ENCODE results near the gene MROH8. TPM values are rescaled to one million over a fixed set of nuclear protein-coding genes. Genes with fewer than 3 reads are reported as not detected.
"Not testable (repeated sequence)": the region's sequence is repeated elsewhere in the genome, so short reads cannot be mapped to it uniquely, and the experiment has no call there.

Gene MROH8
- polyA plus RNA-seq, 3 donors, result 5.9 to 7.8 (median 7.7) TPM

DNA sequence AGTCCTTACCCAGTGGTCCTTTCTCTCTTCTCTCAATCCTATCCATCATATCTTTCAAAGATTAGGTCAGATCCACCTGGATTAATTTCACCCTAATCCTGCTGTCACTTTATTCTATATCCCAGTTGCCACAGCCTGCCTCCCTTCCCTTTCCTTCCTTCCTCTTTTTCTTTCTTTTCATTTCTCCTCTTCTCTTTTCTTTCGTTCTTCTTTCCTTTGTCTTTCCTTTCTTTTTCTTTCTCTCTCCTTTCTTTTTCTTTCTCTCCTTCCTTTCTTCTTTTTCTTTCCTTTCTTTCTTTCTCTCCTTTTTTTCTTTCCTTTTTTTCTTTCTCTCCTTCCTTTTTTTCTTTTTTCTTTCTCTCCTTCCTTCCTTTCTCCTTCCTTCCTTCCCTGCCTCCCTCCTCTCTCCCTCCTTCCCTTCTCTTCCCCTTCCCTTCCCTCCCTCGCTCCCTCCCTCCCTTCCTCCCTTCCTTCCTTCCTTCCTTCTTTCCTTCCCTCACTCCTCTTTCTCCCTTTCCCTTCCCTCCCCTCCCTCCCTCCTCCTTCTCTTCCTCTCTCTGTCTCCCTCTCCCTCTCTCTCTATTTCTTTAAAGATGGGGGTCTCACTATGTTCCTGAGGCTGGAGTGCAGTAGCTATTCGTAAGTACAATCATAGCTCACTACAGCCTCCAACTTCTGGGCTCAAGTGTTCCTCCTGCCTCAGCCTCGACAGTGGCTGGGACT, 15.4 kb downstream of the MROH8 start:
- no peak for DNase-seq (ENCODE audit: extremely low read depth in 1 of 11, low read depth in 9 of 11, low spot score in 4 of 11)

DNA sequence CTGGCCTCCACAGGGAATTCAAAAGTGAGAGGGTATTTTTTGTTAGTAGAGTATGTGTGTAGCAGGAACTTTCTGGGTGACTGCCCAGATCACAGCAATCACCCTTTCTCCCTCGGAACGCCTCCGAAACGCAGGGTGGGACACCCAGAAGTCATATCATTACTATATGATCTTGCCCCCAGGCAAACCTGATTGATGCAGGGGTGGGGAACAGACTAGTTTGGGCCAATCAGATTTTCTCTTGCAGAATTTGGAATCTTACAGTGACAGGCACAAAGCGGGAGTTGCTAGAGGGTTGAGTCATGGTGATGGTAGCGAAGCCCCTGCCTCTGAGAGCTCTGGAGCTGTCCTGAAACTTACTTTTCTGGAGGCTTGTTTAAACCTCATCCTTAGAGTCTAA, 16.7 kb downstream of the MROH8 start:
- DNase-seq (ENCODE audit: extremely low read depth in 1 of 11, low read depth in 9 of 11, low spot score in 4 of 11), result no peak

DNA sequence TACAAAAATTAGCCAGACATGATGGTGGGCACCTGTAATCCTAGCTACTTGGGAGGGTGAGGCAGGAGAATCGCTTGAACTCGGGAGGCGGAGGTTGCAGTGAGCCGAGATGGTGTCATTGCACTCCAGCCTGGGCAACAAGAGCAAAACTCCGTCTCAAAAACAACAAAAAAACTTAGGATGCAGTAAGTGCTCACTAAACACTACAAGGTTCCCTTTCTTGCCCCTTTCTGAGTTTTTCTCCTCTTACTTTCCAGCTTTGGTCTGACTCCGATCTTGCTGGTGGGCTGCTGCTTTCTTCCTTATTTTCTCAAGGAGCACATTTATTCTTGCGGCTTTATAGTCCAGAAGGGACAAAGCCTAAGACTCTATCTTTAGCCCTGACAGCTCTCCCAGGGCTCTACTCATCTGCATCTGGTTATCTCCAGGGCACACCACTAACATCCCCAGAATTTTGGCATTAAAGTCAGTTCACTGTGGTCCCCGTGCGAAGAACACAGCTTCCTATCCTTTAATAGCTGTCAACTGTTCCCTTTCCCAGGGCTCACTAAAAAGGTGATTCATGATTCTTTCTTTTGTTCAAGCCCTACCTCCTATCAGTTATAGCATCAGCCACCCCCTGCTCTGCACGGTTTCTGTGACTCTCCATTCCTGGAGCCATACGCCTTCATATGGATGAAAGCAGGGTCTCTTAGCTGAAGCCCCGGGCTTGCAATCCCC, 17.4 kb downstream of the MROH8 start:
- DNase-seq (ENCODE audit: extremely low read depth in 1 of 11, low read depth in 9 of 11, low spot score in 4 of 11), result no peak

DNA sequence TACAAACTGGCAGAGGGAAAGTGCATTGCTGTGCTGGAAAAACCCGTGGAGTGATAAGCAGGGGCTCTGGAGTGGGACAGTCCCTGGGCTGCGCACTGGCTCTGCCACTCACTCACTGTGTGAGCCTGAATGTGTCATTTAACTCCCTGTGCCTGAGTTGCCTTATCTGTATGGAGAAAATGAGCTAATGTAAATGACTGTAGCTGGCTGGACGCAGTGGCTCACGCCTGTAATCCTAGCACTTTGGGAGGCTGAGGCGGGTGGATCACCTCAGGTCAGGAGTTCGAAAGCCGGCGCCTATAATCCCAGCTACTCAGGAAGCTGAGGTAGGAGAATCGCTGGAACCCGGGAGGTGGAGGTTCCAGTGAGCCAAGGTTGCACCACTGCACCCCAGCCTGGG, 18.7 kb downstream of the MROH8 start:
- DNase-seq (ENCODE audit: extremely low read depth in 1 of 11, low read depth in 9 of 11, low spot score in 4 of 11), result no peak

DNA sequence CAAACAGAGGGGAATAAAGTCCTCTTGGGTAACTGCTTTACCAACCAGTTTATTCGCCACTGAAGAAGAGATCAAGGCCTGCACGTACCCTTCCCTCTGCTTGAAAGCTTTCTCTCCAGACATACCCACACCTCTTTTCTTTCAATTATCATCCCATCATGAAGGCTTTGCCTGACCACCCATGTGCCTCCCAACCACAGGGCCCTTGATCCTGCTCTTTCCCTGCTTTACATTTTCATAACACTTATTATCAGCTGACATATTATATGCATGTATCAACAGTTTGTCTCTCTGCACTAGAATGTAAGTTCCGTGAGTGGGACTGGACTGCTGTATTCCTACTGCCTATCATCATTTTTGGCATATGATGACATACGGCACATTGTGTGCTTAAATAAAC, 21.1 kb downstream of the MROH8 start:
- no peak for DNase-seq (ENCODE audit: extremely low read depth in 1 of 11, low read depth in 9 of 11, low spot score in 4 of 11)

DNA sequence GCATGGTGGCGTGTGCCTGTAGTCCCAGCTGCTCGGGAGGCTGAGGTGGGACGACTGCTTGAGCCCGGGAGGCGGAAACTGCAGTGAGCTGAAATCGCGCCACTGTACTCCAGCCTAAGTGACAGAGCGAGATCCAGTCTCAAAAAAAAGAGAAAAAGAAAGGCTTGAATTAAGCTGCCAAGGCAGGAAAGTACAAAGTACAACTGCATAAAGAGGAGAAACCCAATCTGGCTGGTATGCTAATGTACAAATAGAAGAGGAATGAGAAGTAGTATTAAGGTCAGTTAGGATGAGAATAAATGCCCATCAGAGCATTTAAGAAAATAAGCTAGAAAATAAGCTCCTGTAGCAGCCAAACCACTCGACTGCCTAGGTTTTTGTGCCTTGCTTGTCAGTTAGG, 23.4 kb downstream of the MROH8 start:
- no peak for DNase-seq (ENCODE audit: extremely low read depth in 1 of 11, low read depth in 9 of 11, low spot score in 4 of 11)

DNA sequence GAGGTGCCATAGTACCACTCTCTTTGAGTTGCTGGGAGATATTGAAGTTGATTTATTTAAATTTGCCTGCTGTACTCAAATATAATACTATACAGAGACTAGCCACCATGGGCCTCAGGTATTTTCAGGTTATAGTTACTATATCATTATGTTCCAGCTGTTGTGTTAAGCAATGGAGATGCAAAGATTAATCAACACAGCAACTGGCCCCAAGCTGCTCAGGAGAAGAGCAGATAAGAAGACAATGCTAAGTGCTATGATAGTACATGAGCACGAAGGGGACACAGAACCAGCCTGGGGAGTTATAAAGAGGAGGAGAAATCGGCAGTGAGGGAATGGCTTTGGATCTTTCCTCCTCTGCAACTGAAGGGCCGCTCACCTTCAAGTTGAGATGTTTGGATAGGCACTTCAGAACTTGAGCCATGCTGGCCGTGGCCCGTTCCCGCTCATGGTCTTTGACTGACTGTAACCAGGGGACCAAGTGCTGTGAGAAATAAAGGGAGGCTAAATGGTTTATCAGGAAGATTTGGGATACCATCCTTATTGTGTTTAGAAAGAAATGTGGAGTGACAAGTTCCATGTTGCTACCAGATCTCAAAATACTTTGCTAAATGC, 24.6 kb downstream of the MROH8 start:
- no peak for DNase-seq (ENCODE audit: extremely low read depth in 1 of 11, low read depth in 9 of 11, low spot score in 4 of 11)

DNA sequence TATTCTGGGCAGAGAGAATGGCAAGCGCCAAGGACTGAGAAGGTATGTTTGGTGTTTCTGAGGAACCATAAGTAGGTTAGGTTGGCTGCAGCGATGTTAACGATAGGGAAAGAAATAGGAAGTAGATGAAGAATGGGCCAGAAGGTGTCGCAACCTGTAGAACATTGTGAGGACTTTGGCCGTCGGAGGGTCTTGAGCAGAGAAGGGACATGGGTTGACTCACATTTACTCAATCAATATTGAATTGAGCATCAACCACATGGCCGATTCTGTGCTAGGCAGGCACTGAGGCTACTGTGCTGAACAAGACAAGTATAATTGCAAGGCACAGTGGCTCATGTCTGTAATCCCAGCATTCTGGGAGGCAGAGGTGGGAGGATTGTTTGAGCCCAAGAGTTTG, 27.1 kb downstream of the MROH8 start:
- no peak for DNase-seq (ENCODE audit: extremely low read depth in 1 of 11, low read depth in 9 of 11, low spot score in 4 of 11)

DNA sequence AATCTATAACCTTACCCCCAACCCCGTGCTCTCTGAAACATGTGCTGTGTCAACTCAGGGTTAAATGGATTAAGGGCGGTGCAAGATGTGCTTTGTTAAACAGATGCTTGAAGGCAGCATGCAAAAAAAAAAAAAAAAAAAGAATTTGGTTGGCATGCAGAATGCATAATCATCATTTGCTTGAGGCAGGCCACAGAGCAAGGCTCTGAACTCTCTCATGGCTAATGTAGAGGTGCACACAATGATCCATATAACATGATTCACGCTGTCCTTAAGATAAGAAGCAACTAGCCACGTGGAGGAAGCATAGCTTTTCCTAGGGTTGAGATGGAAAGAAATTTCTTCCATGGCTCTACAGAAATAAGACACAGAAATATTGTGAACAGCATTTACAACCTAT, 27.8 kb downstream of the MROH8 start:
- DNase-seq (ENCODE audit: extremely low read depth in 1 of 11, low read depth in 9 of 11, low spot score in 4 of 11), result no peak

DNA sequence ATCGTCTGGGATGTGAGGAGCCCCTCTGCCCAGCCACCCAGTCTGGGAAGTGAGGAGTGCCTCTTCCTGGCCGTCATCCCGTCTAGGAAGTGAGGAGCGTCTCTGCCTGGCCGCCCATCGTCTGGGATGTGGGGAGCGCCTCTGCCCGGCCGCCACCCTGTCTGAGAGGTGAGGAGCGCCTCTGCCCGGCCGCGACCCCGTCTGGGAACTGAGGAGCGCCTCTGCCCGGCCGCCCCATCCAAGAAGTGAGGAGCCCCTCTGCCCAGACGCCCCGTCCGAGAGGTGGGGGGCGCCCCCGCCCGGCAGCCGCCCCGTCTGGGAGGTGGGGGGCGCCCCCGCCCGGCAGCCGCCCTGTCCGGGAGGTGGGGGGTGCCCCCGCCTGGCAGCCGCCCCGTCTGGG, 28.5 kb downstream of the MROH8 start:
- not testable (repeated sequence) for DNase-seq (ENCODE audit: extremely low read depth in 1 of 11, low read depth in 9 of 11, low spot score in 4 of 11)

DNA sequence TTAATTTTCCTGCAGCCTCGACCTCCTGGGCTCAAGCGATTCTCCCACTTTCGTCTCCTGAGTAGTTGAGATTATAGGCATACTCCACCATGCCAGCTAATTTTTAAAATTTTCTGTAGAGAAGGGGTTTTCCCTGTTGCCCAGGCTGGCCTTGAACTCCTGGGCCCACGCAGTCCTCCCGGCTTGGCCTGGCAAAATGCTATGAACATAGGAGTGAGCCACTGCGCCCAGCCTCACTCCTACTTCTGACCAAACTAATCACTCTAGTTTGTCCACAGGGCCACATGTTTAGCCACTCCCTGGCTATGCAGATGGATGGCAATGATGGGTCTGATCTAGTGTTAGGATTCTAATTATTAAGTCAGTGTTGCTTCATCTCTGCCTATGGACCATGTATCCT, 32.1 kb downstream of the MROH8 start:
- no peak for DNase-seq (ENCODE audit: extremely low read depth in 1 of 11, low read depth in 9 of 11, low spot score in 4 of 11)

DNA sequence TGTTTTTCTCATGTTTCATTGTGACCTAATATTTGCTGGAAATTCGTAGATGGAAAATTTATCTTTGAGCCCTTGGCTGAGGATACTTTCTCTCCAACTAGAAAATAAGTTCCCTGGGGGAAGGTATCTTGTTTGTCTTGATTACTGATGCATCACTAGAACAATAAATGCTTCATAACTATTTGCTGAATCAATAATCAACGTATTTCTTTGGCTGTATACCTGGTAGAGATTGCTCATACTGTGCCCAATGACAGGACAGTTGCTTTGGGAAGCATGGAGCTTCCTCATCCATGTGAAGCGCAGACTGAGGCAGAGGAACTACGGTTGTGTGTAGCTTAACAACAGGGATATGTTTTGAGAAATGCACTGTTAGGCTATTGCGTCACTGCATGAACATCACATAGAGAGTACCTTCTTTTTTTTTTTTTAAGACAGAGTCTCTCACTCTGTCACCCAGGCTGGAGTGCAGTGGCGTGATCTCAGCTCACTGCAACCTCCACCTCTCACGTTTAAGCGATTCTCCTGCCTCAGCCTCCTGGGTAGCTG, 34.4 kb downstream of the MROH8 start:
- no peak for DNase-seq (ENCODE audit: extremely low read depth in 1 of 11, low read depth in 9 of 11, low spot score in 4 of 11)

DNA sequence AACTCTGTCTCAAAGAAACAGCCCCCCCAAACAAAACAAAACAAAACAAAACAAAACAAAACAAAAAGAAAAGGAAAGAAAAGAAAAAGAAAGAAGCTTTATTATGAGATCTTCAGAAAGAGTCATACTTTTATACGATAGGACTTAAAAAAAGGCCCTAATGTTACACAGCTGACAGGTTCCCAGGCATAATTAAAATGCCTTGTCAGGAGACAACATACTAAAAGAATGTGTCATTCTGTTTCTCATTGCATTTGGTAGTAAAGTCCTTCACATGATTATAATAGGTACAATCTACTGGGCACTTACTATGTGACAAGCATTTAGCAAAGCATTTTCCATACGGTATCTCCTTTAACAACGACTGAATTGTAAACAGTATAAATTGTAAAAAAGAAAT, 36.6 kb downstream of the MROH8 start:
- no peak for DNase-seq (ENCODE audit: extremely low read depth in 1 of 11, low read depth in 9 of 11, low spot score in 4 of 11)

DNA sequence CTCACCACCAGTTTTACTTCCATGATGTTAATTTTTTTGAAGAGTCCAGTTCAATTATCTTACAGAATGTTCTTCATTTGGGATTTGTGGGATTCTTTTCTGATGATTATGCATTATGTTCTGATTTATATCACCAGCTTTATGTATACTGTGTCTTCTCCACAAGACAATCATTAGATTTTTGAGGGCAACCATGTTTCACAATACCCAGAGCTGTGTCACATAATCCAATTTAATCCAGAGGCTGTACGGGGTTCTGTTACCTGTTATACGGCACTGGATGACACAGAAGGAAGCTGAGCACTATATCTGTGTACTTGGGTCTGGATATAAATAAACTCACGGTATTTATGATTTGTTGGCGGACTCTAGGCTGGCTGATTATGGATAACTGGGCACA, 41.8 kb downstream of the MROH8 start:
- DNase-seq (ENCODE audit: extremely low read depth in 1 of 11, low read depth in 9 of 11, low spot score in 4 of 11), result no peak

DNA sequence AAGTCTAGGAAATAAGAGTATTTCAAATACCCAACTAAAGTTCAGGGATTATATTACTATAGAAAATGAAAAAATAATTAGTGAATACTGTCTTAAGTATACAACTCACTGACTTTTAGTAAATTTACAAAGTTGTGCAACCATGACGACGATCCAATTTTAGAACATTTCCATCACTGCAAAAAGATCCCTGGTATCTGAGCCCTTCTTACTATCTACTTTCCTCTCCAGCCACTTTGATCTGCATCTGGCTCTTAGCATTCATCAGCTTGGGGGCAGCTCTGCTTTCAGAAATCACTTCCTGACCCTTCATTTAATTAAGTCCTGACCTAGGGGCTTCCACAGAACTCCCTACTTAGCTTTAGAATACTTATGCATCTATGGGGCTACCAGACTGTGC, 45.4 kb downstream of the MROH8 start:
- no peak for DNase-seq (ENCODE audit: extremely low read depth in 1 of 11, low read depth in 9 of 11, low spot score in 4 of 11)

DNA sequence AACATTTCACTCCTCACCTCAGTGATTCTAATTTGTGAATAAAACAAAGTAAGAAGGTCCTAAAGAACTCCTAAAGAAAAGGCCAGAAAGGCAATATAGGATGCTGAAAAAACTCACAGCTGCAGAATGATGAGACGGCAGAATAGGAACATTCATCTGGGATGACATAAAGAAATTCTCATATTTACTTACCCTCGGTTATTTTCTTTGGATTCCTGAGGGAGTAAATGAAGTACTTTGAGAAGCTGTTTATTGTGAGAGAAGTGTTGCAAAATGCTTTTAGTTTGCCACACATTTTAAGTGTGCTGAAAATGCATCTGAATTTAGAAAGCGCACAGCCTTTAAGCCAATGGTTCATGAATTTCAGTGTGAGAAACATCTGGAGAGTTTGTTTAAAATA, 47.9 kb downstream of the MROH8 start:
- no peak for DNase-seq (ENCODE audit: extremely low read depth in 1 of 11, low read depth in 9 of 11, low spot score in 4 of 11)

DNA sequence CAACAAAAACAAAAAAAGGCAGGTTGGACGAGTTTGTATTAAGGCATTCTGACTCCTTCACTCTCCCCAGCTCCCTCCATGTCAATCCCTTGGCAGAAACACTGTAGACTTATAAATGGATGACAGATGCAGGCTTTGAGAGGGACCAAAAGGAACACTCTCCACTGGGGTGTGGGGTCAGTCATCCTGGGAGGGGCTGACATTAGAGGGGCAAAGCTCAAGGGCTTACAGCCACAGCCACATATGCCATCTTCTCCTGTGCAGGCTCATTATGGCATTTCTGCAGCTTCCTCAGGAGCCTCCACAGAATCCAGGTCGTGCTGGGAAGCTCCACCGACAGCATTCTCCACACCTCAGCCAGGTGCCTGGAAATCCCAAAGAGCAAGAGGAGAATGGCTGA, 50.5 kb downstream of the MROH8 start:
- DNase-seq (ENCODE audit: extremely low read depth in 1 of 11, low read depth in 9 of 11, low spot score in 4 of 11), result no peak

DNA sequence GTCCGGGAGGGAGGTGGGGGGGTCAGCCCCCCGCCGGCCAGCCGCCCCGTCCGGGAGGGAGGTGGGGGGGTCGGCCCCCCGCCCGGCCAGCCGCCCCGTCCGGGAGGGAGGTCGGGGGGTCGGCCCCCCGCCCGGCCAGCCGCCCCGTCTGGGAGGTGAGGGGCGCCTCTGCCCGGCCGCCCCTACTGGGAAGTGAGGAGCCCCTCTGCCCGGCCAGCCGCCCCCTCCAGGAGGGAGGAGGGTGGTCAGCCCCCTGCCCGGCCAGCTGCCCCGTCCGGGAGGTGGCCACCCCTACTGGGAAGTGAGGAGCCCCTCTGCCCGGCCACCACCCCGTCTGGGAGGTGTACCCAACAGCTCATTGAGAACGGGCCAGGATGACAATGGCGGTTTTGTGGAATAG, 53.1 kb downstream of the MROH8 start:
- not testable (repeated sequence) for DNase-seq (ENCODE audit: extremely low read depth in 1 of 11, low read depth in 9 of 11, low spot score in 4 of 11)

DNA sequence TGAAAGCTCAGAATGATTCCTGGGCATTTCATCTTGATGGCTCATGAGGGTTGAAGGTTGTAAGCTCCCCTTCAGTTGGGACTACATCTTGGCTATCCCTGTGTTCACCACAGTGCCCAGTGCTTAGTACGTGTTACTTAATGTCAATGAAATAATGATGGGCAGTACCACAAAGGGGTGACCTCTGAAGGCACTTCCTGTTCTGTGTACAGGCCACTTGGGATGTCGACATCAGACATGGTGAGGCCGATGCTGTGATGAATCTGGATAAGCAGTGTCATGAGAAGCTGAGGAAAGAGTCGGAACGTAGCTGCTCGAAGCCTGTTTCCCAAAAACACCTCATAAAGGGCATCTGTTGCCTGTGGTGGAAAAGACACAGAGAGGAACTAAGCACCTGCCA, 55.9 kb downstream of the MROH8 start:
- DNase-seq (ENCODE audit: extremely low read depth in 1 of 11, low read depth in 9 of 11, low spot score in 4 of 11), result no peak

DNA sequence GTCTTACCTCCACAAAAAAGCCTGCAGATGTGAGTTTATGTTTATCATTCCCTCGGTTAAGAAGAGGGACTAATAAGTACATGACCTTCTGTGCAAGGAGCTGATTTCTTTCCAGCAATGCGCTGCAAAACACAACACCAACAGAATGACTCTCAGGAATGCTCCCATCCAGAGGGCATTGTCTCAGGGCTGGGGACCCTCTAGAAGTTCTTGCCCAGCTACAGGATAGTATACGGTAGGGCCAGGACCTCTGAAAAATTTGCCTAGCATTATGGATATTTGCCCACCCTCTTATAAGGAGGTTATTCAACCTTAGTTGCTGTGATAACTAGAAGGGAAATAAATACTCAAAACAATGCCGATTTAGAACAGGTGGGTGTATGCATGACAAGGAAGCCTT, 58.9 kb downstream of the MROH8 start:
- DNase-seq (ENCODE audit: extremely low read depth in 1 of 11, low read depth in 9 of 11, low spot score in 4 of 11), result no peak

Data from renal cortex interstitium (tissue), 11 donors.